ENCODE data around the gene NUDT4B. TPM values are rescaled to one million over a fixed set of nuclear protein-coding genes. Genes with fewer than 3 reads are reported as not detected.
"Not testable (repeated sequence)": the region's sequence is repeated elsewhere in the genome, so short reads cannot be mapped to it uniquely, and the experiment has no call there.

NUDT4B gene
- polyA plus RNA-seq, 1 of the 3 experiments (the other 2 are of a cell fraction): 21.3 TPM

DNA sequence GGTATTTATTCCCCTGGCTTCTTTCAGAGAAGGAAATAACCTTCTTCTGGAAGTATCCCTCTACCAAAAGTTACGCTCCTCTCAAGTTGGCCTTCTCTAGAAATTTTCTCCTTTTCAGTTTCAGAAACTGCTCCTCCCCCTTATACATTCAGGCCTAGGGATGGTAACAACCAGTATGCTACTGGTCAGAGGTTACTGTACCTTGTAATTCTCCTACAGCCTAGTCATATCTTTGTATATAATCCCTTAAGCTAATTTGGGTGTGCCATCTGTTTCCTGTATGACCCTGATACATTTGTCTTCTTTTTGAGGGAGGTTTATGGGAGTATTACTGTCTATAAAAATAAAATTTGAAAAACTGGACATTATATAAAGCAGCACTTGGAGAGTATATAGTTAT lies 29.1 kb downstream of the NUDT4B start:
- H3K36me3 ChIP-seq (replicated peaks in 1 of 2; ENCODE audit: control insufficient read depth in 1 of 2, insufficient read depth in 2 of 2, low read length in 1 of 2); DNase-seq; H3K4me2 ChIP-seq; H3K27ac ChIP-seq (ENCODE audit: low read depth in 2 of 2, low read length in 1 of 2); H2AFZ ChIP-seq (ENCODE audit: low read depth); H3K79me2 ChIP-seq (ENCODE audit: insufficient read depth); H3K9me3 ChIP-seq; CTCF ChIA-PET; H3K9ac ChIP-seq; H3K4me3 ChIP-seq (ENCODE audit: low read depth in 2 of 2, low read length in 1 of 2); H3K4me1 ChIP-seq (ENCODE audit: control insufficient read depth in 1 of 2, insufficient read depth in 2 of 2, low read depth in 1 of 2, low read length in 1 of 2); H3F3A ChIP-seq (replicated peaks; ENCODE audit: insufficient read depth); H4K20me1 ChIP-seq (ENCODE audit: insufficient read depth); H3K27me3 ChIP-seq (ENCODE audit: insufficient read depth); POLR2A ChIA-PET; H3K9me2 ChIP-seq: not testable (repeated sequence)
- no CpG with 5 or more reads among the region's 1 CpG for WGBS (ENCODE audit: low lambda C conversion rate)

GRCh38 chr1:148780404-148780803 lies 31.8 kb downstream of the NUDT4B start:
- H3K4me1 ChIP-seq (ENCODE audit: control insufficient read depth in 1 of 2, insufficient read depth in 2 of 2, low read depth in 1 of 2, low read length in 1 of 2); H3F3A ChIP-seq (replicated peaks; ENCODE audit: insufficient read depth); H3K36me3 ChIP-seq (replicated peaks in 1 of 2; ENCODE audit: control insufficient read depth in 1 of 2, insufficient read depth in 2 of 2, low read length in 1 of 2); DNase-seq; H3K27ac ChIP-seq (ENCODE audit: low read depth in 2 of 2, low read length in 1 of 2); POLR2A ChIA-PET; H3K9me3 ChIP-seq; H3K4me3 ChIP-seq (ENCODE audit: low read depth in 2 of 2, low read length in 1 of 2); CTCF ChIA-PET; H4K20me1 ChIP-seq (ENCODE audit: insufficient read depth); H3K9me2 ChIP-seq; H3K4me2 ChIP-seq; H3K79me2 ChIP-seq (ENCODE audit: insufficient read depth); H3K9ac ChIP-seq; H2AFZ ChIP-seq (ENCODE audit: low read depth); H3K27me3 ChIP-seq (ENCODE audit: insufficient read depth): not testable (repeated sequence)
- no CpG with 5 or more reads among the region's 1 CpG for WGBS (ENCODE audit: low lambda C conversion rate)

DNA sequence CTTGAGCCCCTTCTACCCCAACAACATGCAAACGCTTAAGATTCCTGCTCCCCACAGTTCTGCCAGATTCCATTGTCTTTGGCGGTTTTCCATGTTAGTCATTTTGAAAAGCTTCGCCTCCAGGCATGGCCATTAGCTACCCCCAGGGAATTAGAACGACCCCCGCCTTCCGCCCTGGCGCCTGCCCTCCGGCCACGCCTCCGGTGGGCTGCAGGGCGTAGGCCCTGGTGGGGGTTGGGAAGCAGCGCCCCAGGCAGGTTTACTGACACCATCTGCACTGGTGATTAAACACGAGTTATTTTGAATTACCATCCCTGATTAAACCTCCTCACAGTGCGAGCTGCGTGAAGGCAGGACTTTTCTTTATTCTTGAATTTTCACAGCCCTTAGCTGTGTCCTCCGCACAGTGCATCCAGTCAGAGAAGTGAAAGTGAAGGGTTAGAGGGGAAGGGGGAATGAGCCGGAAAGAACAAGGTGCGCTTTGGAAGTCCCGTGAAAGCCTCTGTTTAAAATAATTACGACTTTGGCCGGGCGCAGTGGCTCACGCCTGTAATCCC lies 43.0 kb downstream of the NUDT4B start:
- H3K27ac ChIP-seq (ENCODE audit: low read depth in 2 of 2, low read length in 1 of 2); H3K36me3 ChIP-seq (replicated peaks in 1 of 2; ENCODE audit: control insufficient read depth in 1 of 2, insufficient read depth in 2 of 2, low read length in 1 of 2); H3K4me2 ChIP-seq; H3K9ac ChIP-seq; H3K27me3 ChIP-seq (ENCODE audit: insufficient read depth); H3K9me2 ChIP-seq; CTCF ChIA-PET; DNase-seq; H3K79me2 ChIP-seq (ENCODE audit: insufficient read depth); H4K20me1 ChIP-seq (ENCODE audit: insufficient read depth); H2AFZ ChIP-seq (ENCODE audit: low read depth); H3K4me3 ChIP-seq (ENCODE audit: low read depth in 2 of 2, low read length in 1 of 2); H3F3A ChIP-seq (replicated peaks; ENCODE audit: insufficient read depth); H3K4me1 ChIP-seq (ENCODE audit: control insufficient read depth in 1 of 2, insufficient read depth in 2 of 2, low read depth in 1 of 2, low read length in 1 of 2); POLR2A ChIA-PET; H3K9me3 ChIP-seq: not testable (repeated sequence)
- no CpG with 5 or more reads among the region's 23 CpGs for WGBS (ENCODE audit: low lambda C conversion rate)

- H3K4me1 ChIP-seq (ENCODE audit: control insufficient read depth in 1 of 2, insufficient read depth in 2 of 2, low read depth in 1 of 2, low read length in 1 of 2); CTCF ChIA-PET; H3K9me3 ChIP-seq; H3F3A ChIP-seq (replicated peaks; ENCODE audit: insufficient read depth); H3K9ac ChIP-seq; DNase-seq; H3K36me3 ChIP-seq (replicated peaks in 1 of 2; ENCODE audit: control insufficient read depth in 1 of 2, insufficient read depth in 2 of 2, low read length in 1 of 2); H3K4me3 ChIP-seq (ENCODE audit: low read depth in 2 of 2, low read length in 1 of 2); H3K9me2 ChIP-seq; H3K4me2 ChIP-seq; POLR2A ChIA-PET; H2AFZ ChIP-seq (ENCODE audit: low read depth); H4K20me1 ChIP-seq (ENCODE audit: insufficient read depth); H3K27me3 ChIP-seq (ENCODE audit: insufficient read depth); H3K79me2 ChIP-seq (ENCODE audit: insufficient read depth); H3K27ac ChIP-seq (ENCODE audit: low read depth in 2 of 2, low read length in 1 of 2): not testable (repeated sequence)
- no CpG with 5 or more reads among the region's 4 CpGs for WGBS (ENCODE audit: low lambda C conversion rate)
These were observed 45.3 kb downstream of the NUDT4B start for GRCh38 chr1:148793762-148794332.

Small RNAs within 50 kb of the gene (small RNA-seq; reads per million reads assigned to genes)
- gene RNU6-1171P: 0 reads per million in 7 experiments

Other genes starting within 250 kb of the NUDT4B start
- 2.9 and 3.2 TPM in 2 replicates for gene NBPF14, start 152.8 kb upstream of the NUDT4B start, polyA plus RNA-seq (2012; rRNA removed)
- gene PDE4DIP, start 95.7 kb downstream of the NUDT4B start, polyA plus RNA-seq (2012; rRNA removed): 28.7 and 36.4 TPM in 2 replicates